G401 (cell line): ENCODE results near the gene CORO1C. TPM values are rescaled to one million over a fixed set of nuclear protein-coding genes. Genes with fewer than 3 reads are reported as not detected.
A peak's percentile ranks its signal among the peaks of the same experiment; 100 is the strongest.

ENCODE experiments used
- DNase-seq: peaks from one replicate; pipeline ENCODE4 v3.0.0-alpha.2; 2015; ENCODE audit warnings: low spot score
- in situ Hi-C: cut with HindIII; loops from 2 replicates; pipeline ENCODE4 v1.10.0; 2016; ENCODE audit warnings: low sequenced_read_pairs, mixed read lengths
- total RNA-seq: library from RNA; depleted of rRNA; stranded (reverse); fragments of >200 nt; shearing (Covaris generic); gene quantifications from 2 replicates; pipeline ENCODE4 v1.2.3, GENCODE V29; 2014

Gene CORO1C
- total RNA-seq, 1 experiment from 2014 or later = 177 TPM

GRCh38 chr12:108686780-108687179, 44.5 kb downstream of the CORO1C start:
- in situ Hi-C loops = no loop called here
- DNase-seq = no peak

GRCh38 chr12:108685469-108686260, 45.7 kb downstream of the CORO1C start:
- in situ Hi-C loops = no loop called here
- no peak for DNase-seq

GRCh38 chr12:108683906-108684556, 47.3 kb downstream of the CORO1C start:
- no peak for DNase-seq
- in situ Hi-C loops = no loop called here

GRCh38 chr12:108681317-108681716, 50.0 kb downstream of the CORO1C start:
- in situ Hi-C loops = no loop called here
- DNase-seq = no peak

GRCh38 chr12:108679106-108679681, 52.1 kb downstream of the CORO1C start:
- DNase-seq = no peak
- in situ Hi-C loops = no loop called here

- DNase-seq = no peak
- in situ Hi-C loops = no loop called here
Measured at GRCh38 chr12:108678104-108678730, 53.1 kb downstream of the CORO1C start.

- in situ Hi-C loops = no loop called here
- DNase-seq = no peak
Measured at GRCh38 chr12:108677381-108677780, 53.9 kb downstream of the CORO1C start.

GRCh38 chr12:108676707-108677106, 54.6 kb downstream of the CORO1C start:
- no peak for DNase-seq
- in situ Hi-C loops = no loop called here

GRCh38 chr12:108675792-108676191, 55.5 kb downstream of the CORO1C start:
- in situ Hi-C loops = no loop called here

GRCh38 chr12:108672054-108672453, 59.3 kb downstream of the CORO1C start:
- in situ Hi-C loops = no loop called here
- DNase-seq = no peak

More at GRCh38 chr12:108675792-108676191, 55.5 kb downstream of the CORO1C start:
- no peak for DNase-seq

- in situ Hi-C loops = no loop called here
Measured at GRCh38 chr12:108671110-108671509, 60.2 kb downstream of the CORO1C start.

GRCh38 chr12:108670066-108670631, 61.2 kb downstream of the CORO1C start:
- in situ Hi-C loops = no loop called here

More at GRCh38 chr12:108671110-108671509, 60.2 kb downstream of the CORO1C start:
- DNase-seq = no peak

GRCh38 chr12:108668542-108668941, 62.8 kb downstream of the CORO1C start:
- DNase-seq = no peak
- in situ Hi-C loops = no loop called here

More at GRCh38 chr12:108670066-108670631, 61.2 kb downstream of the CORO1C start:
- DNase-seq = no peak

GRCh38 chr12:108668063-108668462, 63.3 kb downstream of the CORO1C start:
- no peak for DNase-seq
- in situ Hi-C loops = no loop called here

GRCh38 chr12:108667349-108667748, 64.0 kb downstream of the CORO1C start:
- in situ Hi-C loops = no loop called here
- no peak for DNase-seq

GRCh38 chr12:108666401-108666881, 64.9 kb downstream of the CORO1C start:
- peak; percentile 23 for DNase-seq
- in situ Hi-C loops = no loop called here

GRCh38 chr12:108665608-108666202, 65.6 kb downstream of the CORO1C start:
- in situ Hi-C loops = no loop called here
- no peak for DNase-seq

GRCh38 chr12:108664338-108665258, 66.7 kb downstream of the CORO1C start:
- peak; percentile 93 for DNase-seq
- in situ Hi-C loops = no loop called here
